Mesenchymal stem cell (in vitro differentiated cells and primary cell): Measurements from ENCODE around the gene RPH3AL.
A peak's percentile ranks its signal among the peaks of the same experiment; 100 is the strongest.

Experiments
- DNase-seq: peaks from one replicate; pipeline ENCODE4 v3.0.0-alpha.2; 2013
- H2AFZ ChIP-seq: one replicate; pipeline ENCODE4 v1.6.1; 2013; ENCODE audit warnings: low read depth, mild to moderate bottlenecking, control low read depth, inconsistent platforms, low read length, moderate library complexity
- H2AK5ac ChIP-seq: 2 replicates; pipeline ENCODE4 v1.6.1; 2013; ENCODE audit warnings: low read length, moderate library complexity, mild to moderate bottlenecking, inconsistent platforms; ENCODE audit not compliant: severe bottlenecking
- H2BK120ac ChIP-seq: one replicate; pipeline ENCODE4 v1.6.1; 2013; ENCODE audit warnings: low read depth, mild to moderate bottlenecking, inconsistent platforms, low read length, moderate library complexity
- H2BK12ac ChIP-seq, 2 experiments: one replicate each; pipeline ENCODE4 v1.6.1; 2013; ENCODE audit warnings: inconsistent platforms in 2 of 2, low read length in 2 of 2, mild to moderate bottlenecking in 2 of 2, moderate library complexity in 2 of 2, control low read depth in 1 of 2
- H2BK15ac ChIP-seq: one replicate; pipeline ENCODE4 v1.6.1; 2013; ENCODE audit warnings: mild to moderate bottlenecking, low read depth, inconsistent platforms; ENCODE audit not compliant: poor library complexity, severe bottlenecking
- H2BK5ac ChIP-seq: 2 replicates; pipeline ENCODE4 v1.6.1; 2013; ENCODE audit warnings: low read depth, mild to moderate bottlenecking, low read length, control low read depth, inconsistent platforms; ENCODE audit not compliant: poor library complexity, severe bottlenecking
- H3K14ac ChIP-seq, 2 experiments: one replicate each; pipeline ENCODE4 v1.6.1; 2013; ENCODE audit warnings: inconsistent platforms in 2 of 2, low read length in 2 of 2, control low read depth in 1 of 2, mild to moderate bottlenecking in 1 of 2, moderate library complexity in 1 of 2
- H3K18ac ChIP-seq, 2 experiments: one replicate each; pipeline ENCODE4 v1.6.1; 2013; ENCODE audit warnings: inconsistent platforms in 2 of 2, low read length in 2 of 2, control low read depth in 1 of 2, low read depth in 1 of 2, mild to moderate bottlenecking in 1 of 2
- H3K23ac ChIP-seq, 2 experiments: one replicate each; pipeline ENCODE4 v1.6.1; 2013; ENCODE audit warnings: inconsistent platforms in 2 of 2, low read length in 2 of 2, mild to moderate bottlenecking in 2 of 2, moderate library complexity in 2 of 2, control low read depth in 1 of 2
- H3K27ac ChIP-seq: 2 replicates; pipeline ENCODE4 v1.5.1; 2013; ENCODE audit warnings: mild to moderate bottlenecking, moderate library complexity, low read length, control low read depth, inconsistent platforms; ENCODE audit not compliant: poor library complexity, severe bottlenecking
- H3K27me3 ChIP-seq, 2 experiments: 2 replicates each; pipeline versions ENCODE4 v1.6.1 to v1.7.0; 2013; ENCODE audit warnings: low read length in 2 of 2, mild to moderate bottlenecking in 2 of 2, moderate library complexity in 2 of 2, control low read depth in 1 of 2, inconsistent platforms in 1 of 2; ENCODE audit not compliant: control insufficient read depth in 1 of 2, insufficient read depth in 1 of 2
- H3K36me3 ChIP-seq, 2 experiments: 2 replicates each; pipeline versions ENCODE4 v1.6.1 to v1.7.0; 2013; ENCODE audit warnings: low read length in 2 of 2, control low read depth in 1 of 2, inconsistent platforms in 1 of 2, low read depth in 1 of 2, mild to moderate bottlenecking in 1 of 2; ENCODE audit not compliant: insufficient read depth in 2 of 2, control insufficient read depth in 1 of 2
- H3K4ac ChIP-seq, 2 experiments: one replicate each; pipeline ENCODE4 v1.6.1; 2013; ENCODE audit warnings: inconsistent platforms in 2 of 2, low read length in 2 of 2, mild to moderate bottlenecking in 2 of 2, moderate library complexity in 2 of 2, control low read depth in 1 of 2, low read depth in 1 of 2
- H3K4me1 ChIP-seq: 2 replicates; pipeline ENCODE4 v1.6.1; 2013; ENCODE audit warnings: low read depth, low read length, control low read depth; ENCODE audit not compliant: control insufficient read depth, insufficient read depth
- H3K4me2 ChIP-seq: 2 replicates; pipeline ENCODE4 v1.6.1; 2013; ENCODE audit warnings: low read length, mild to moderate bottlenecking, inconsistent platforms; ENCODE audit not compliant: poor library complexity, severe bottlenecking
- H3K4me3 ChIP-seq, 2 experiments: 2 replicates each; pipeline versions ENCODE4 v1.5.1 to v1.7.0; 2013; ENCODE audit warnings: low read length in 2 of 2, mild to moderate bottlenecking in 2 of 2, control low read depth in 1 of 2, low read depth in 1 of 2; ENCODE audit not compliant: insufficient read depth in 1 of 2
- H3K79me1 ChIP-seq: replicated peaks from 2 replicates; pipeline ENCODE4 v1.6.1; 2013; ENCODE audit warnings: mild to moderate bottlenecking, control low read depth, low read length, inconsistent platforms; ENCODE audit not compliant: poor library complexity, severe bottlenecking
- H3K9ac ChIP-seq: 2 replicates; pipeline ENCODE4 v1.7.0; 2013; ENCODE audit warnings: mild to moderate bottlenecking, low read length, moderate library complexity
- H3K9me3 ChIP-seq: 2 replicates; pipeline ENCODE4 v1.7.0; 2013; ENCODE audit warnings: mild to moderate bottlenecking, low read length; ENCODE audit not compliant: control insufficient read depth
- H4K8ac ChIP-seq: one replicate; pipeline ENCODE4 v1.6.1; 2013; ENCODE audit warnings: inconsistent platforms, mild to moderate bottlenecking, low read length, moderate library complexity
- H4K91ac ChIP-seq: one replicate; pipeline ENCODE4 v1.6.1; 2013; ENCODE audit warnings: mild to moderate bottlenecking, low read length, inconsistent platforms
- WGBS: methylation state at CpG from one replicate; pipeline ENCODE4 v1.1.7; 2013; ENCODE audit warnings: mixed read lengths; 5-methylcytosine and 5-hydroxymethylcytosine counted together

Gene RPH3AL

DNA sequence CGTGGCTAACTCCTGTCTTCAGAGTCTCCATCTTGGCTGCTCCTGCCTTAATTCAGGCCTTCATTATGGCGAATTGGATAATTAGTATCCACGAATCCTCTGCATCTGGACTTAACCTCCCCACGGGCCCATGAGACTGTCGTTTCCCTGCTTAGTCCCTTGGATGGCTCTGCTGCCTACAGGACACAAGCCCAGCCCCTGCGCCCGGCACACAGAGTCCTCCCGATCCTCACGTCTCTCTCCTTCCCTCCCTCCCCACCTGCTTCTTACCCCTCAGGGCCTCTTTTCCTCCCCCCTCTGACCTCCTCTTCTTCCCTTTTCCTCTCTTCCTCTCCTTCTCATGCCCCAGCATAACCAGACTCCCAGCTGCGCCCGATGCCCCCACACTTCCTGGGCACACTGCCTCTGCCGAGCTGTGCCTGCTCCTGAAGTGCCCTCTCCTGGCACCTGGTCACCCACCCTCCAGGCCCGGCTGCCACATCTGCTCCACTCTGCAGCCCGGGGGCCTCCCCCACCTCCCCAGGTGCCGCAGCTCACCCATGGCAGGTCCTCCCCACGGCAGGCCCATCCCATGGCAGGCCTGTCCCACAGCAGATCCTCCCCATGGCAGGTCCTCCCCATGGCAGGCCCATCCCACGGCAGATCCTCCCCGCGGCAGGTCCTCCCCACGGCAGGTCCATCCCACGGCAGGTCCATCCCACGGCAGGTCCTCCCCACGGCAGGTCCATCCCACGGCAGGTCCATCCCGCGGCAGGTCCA is 45.9 kb downstream of the RPH3AL start:
- Histone ChIP-seq H3K36me3 (peaks cover 0 to 19% of the 10 kb centered on the region in 2 experiments), H2AK5ac (no peak overlapping the region), H3K18ac (no peak overlapping the region), H3K4me2 (no peak overlapping the region), H2BK12ac (no peak overlapping the region), H2AFZ (no peak overlapping the region), H3K9ac (no peak overlapping the region), H3K4me1 (peaks cover 24% of the 10 kb centered on the region), H4K8ac (no peak overlapping the region), H3K4me3 (no peak overlapping the region), H4K91ac (no peak overlapping the region), H3K23ac (no peak overlapping the region), H3K4ac (no peak overlapping the region), H2BK15ac (no peak overlapping the region), H3K14ac (no peak overlapping the region), H3K9me3 (no peaks in the 10 kb centered on the region), H3K27ac (no peak overlapping the region), H2BK120ac (no peak overlapping the region), H2BK5ac (no peak overlapping the region), H3K79me1 (no peaks in the 10 kb centered on the region), H3K27me3 (peaks cover 0 to 35% of the 10 kb centered on the region in 2 experiments)
- no peak for DNase-seq
- WGBS, result 92% methylated on average over 26 of the region's 26 CpGs

DNA sequence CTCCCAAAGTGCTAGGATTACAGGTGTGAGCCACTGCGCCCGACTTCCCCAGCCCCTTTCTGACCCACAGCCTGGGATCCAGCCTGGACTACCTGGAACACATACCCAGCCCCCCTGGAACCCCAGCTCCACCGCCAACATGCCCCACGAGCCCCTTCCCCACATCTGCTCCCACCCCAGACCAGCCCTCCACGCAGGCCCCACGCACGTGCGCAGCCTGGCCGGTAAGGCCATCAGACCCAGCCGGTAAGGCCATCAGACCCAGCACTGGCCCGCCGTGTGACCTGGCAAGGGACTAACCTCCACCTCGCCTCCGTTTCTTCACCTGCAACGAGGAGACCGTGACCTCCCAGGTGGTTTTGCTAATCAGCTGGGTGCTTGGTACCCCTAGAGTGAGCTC is 46.5 kb downstream of the RPH3AL start:
- H2AK5ac ChIP-seq, result no peak overlapping the region
- no peaks in the 10 kb centered on the region for H3K79me1 ChIP-seq
- no peak overlapping the region for H3K4me3 ChIP-seq
- no peak overlapping the region for H2AFZ ChIP-seq
- no peak for DNase-seq
- H2BK12ac ChIP-seq, result no peak overlapping the region
- H3K4ac ChIP-seq, result no peak overlapping the region
- peaks cover 24% of the 10 kb centered on the region for H3K4me1 ChIP-seq
- no peak overlapping the region for H3K14ac ChIP-seq
- no peak overlapping the region for H3K23ac ChIP-seq
- 91% methylated on average over 16 of the region's 16 CpGs for WGBS
- H4K8ac ChIP-seq, result no peak overlapping the region
- no peak overlapping the region for H2BK120ac ChIP-seq
- H3K18ac ChIP-seq, result no peak overlapping the region
- no peak overlapping the region for H3K27ac ChIP-seq
- H3K36me3 ChIP-seq, result peaks cover 0 to 22% of the 10 kb centered on the region in 2 experiments
- no peak overlapping the region for H4K91ac ChIP-seq
- no peak overlapping the region for H2BK15ac ChIP-seq
- no peak overlapping the region for H3K4me2 ChIP-seq
- H2BK5ac ChIP-seq, result no peak overlapping the region
- H3K9ac ChIP-seq, result no peak overlapping the region
- no peaks in the 10 kb centered on the region for H3K9me3 ChIP-seq
- peaks cover 0 to 32% of the 10 kb centered on the region in 2 experiments for H3K27me3 ChIP-seq

GRCh38 chr17:305090-305976 is 47.3 kb downstream of the RPH3AL start:
- no peak for DNase-seq
- H3K4me3 ChIP-seq, result no peak overlapping the region
- peaks cover 0 to 22% of the 10 kb centered on the region in 2 experiments for H3K36me3 ChIP-seq
- no peak overlapping the region for H3K18ac ChIP-seq
- no peak overlapping the region for H2AK5ac ChIP-seq
- no peak overlapping the region for H3K9ac ChIP-seq
- H3K4me2 ChIP-seq, result no peak overlapping the region
- 54% methylated on average over 25 of the region's 28 CpGs for WGBS
- no peak overlapping the region for H2BK5ac ChIP-seq
- H3K4me1 ChIP-seq, result peaks cover 24% of the 10 kb centered on the region
- peak overlapping the region; percentile 41 for H4K91ac ChIP-seq
- no peak overlapping the region for H2BK120ac ChIP-seq
- no peaks in the 10 kb centered on the region for H3K9me3 ChIP-seq
- peak overlapping the region; percentile 21 for H4K8ac ChIP-seq
- H3K23ac ChIP-seq, result no peak overlapping the region
- H3K27me3 ChIP-seq, result peaks cover 0 to 29% of the 10 kb centered on the region in 2 experiments
- H3K27ac ChIP-seq, result no peak overlapping the region
- no peak overlapping the region for H3K4ac ChIP-seq
- H2BK12ac ChIP-seq, result peak overlapping the region in 1 of 2 experiments; percentile 15
- no peak overlapping the region for H2BK15ac ChIP-seq
- no peak overlapping the region for H2AFZ ChIP-seq
- no peaks in the 10 kb centered on the region for H3K79me1 ChIP-seq
- H3K14ac ChIP-seq, result no peak overlapping the region

GRCh38 chr17:304461-304860 is 48.1 kb downstream of the RPH3AL start:
- Histone ChIP-seq H4K91ac (no peak overlapping the region), H2BK5ac (no peak overlapping the region), H2BK120ac (no peak overlapping the region), H3K9me3 (no peaks in the 10 kb centered on the region), H3K14ac (no peak overlapping the region), H2AK5ac (peak overlapping the region; percentile 81), H2BK15ac (no peak overlapping the region), H3K4me1 (peaks cover 18% of the 10 kb centered on the region), H3K27ac (no peak overlapping the region), H3K36me3 (peaks cover 0 to 24% of the 10 kb centered on the region in 2 experiments), H2AFZ (no peak overlapping the region), H3K79me1 (no peaks in the 10 kb centered on the region), H3K4ac (peak overlapping the region in 1 of 2 experiments; percentile 71), H4K8ac (peak overlapping the region; percentile 75), H3K18ac (peak overlapping the region; percentile 50 to 60), H3K4me3 (no peak overlapping the region), H3K23ac (peak overlapping the region in 1 of 2 experiments; percentile 77), H3K4me2 (peak overlapping the region; percentile 14), H3K27me3 (peaks cover 0 to 29% of the 10 kb centered on the region in 2 experiments), H3K9ac (peak overlapping the region; percentile 75), H2BK12ac (no peak overlapping the region)
- peak; percentile 5 for DNase-seq
- 30% methylated on average over 9 of the region's 10 CpGs for WGBS
